Measurements from ENCODE around the gene TCF3.
"Not testable (repeated sequence)": the region's sequence is repeated elsewhere in the genome, so short reads cannot be mapped to it uniquely, and the experiment has no call there.

Gene TCF3

DNA sequence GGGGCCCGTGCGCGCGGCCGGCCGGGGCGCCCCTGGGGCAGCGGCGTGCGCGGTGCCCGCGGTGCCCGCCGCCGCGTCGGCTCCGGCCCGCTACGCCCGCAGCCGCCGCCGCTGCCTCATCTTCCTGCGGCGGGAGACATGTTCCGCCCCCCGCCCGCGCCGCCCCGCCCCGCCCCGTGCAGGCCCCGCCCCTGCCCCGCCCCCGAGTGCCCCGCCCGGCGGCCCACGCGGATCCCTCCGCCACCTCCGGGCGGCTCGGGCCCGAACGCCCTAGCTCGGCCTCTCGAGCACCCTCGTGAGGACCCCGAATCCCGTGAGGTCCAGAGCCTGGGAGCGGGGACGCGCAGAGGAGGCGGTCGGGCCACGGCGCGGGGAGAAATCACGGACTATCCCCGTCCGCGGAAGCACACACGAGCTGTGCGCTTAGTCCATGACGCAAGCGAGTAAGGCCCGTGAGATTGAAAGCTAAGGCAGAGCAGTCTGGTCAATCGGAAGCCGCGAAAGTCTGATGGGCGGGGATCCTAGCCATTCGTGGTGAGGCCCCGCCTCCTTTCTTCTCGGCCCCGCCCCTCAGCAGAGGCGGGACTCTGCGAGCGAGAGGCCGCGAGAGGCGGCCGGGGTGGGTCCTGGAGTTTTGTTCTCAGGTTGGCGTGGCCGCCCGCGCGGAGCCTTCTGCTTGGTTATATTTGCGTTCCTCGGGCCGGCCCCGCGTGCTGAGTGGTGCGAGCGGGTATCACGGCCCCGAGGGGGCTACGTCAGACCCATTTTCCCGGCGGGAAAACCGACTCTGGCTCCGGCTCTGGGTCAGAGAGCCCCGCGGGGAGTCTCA lies at the start of gene TCF3:
TSS of gene TCF3 (minus strand) at position 145 of the 829 bp plus-strand sequence. CDS start 2,367 bp downstream, outside the sequence.
- peak; percentile 94 for DNase-seq

DNA sequence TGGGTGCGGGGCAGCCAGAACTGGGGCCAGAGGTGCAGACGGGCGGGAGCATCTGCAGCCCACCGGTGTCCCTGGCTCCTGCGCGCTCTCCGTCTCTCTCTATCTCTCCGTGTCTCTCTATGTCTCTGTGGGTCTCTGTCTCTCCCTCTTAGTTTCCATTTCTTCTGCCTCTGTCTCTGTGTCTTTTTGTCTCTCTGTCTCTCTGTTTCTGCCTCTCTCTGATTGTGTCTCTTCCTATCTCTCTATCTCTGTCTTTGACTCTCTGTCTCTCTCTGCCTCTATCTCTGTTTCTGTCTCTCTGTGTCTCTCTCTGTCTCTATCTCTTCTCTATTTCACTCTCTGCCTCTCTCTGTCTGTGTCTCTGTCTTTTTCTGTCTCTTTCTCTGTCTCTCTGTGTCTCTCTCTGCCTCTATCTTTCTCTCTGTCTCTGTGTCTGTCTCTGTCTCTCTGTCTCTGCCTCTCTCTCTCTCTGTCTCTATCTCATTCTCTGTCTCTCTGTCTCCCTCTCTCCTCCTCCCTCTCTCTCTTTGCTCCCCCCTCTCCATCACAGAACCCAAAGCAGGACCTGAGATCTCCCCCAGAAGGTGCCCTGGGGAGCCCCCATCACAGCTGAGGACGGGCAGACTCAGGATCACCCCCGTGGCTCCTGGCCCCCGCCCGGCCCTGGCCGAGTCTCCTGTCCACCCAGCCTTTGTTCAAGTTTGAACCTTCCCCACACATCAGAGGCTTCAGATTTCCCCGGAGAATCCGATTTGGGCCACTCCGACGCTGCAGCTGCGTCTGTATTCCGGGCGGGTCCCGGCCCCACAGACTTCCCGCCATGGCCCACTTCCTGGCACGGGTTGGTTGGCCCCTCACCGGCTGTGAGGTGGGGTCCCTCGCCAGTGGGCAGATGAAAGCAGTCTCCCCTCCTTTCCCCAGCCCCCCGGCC lies 48.6 kb upstream of the TCF3 start:
- DNase-seq, result no peak

DNA sequence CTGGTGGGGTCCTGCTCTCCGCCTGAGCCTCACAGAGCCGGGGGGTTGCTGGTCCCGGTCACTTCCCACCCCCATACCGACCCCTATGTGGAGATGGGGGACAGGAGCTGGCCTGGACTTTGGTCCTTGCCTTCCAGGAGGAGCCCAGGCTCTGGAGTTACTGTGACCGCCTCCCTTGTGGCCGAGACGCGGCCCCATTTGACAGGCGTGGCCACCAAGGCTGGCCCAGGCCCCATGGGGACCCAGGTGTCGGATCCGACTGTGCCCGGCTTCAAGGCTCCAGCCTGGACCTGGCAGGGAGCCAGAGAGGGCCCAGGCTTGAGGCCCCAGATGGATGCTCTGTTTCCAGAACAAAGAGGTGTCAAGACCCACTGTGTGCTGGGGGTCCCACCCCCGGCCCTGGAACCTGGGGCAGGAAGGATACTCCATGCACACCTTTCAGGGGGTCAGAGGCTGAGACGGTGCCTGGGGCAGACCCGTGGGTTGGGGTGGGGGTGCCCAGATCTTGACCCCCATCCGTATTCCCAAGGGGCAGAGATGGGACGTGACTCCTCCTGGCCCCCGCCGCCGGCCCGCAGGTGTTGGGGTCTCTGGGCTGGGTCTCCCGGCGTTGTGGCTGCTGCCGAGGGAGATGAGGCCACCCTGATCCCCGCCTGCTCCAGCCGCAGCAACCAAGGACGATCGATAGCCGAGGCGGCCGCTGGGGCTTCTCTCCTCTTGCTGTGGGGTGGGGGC lies 47.8 kb upstream of the TCF3 start:
- DNase-seq, result no peak

DNA sequence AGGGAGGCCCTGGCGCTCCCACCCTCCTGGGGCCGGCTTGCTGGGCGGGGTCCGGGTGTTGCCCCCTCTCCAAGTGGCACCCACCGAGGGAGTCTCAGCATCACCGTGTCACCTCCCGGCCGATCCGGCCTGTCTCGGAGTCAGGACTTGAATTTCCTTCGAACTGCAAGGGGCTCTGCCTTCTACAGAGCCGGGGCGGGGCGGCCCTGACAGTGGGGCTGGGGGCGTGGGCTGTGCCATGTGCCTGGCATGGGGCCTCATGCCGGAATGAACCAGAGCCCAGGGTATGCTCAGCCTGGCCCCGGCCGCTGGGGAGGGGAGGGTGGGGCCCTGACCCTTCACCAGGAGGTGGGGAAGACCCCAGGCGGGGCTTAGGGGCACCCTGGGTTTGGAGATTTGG lies 47.0 kb upstream of the TCF3 start:
- no peak for DNase-seq

DNA sequence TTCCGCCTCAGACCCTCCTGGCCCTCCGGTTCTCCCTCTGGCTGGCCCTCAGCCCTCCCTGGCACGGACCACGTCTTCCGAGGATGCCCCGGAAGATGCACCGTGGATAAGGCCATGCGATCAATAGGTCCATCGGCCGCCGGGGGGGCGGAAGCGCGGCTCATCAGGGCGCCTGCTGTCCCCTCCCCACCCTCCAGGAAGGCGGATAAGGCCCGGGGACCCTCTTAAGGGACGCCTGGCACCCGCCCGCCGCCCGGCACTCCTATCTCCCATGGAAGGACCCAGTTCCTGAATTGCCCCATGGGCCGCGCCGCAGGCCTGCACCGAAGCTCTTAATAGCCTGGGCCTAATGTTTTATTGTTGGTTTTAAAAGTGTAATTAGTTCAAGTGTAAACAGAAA lies 46.2 kb upstream of the TCF3 start:
- DNase-seq, result no peak

DNA sequence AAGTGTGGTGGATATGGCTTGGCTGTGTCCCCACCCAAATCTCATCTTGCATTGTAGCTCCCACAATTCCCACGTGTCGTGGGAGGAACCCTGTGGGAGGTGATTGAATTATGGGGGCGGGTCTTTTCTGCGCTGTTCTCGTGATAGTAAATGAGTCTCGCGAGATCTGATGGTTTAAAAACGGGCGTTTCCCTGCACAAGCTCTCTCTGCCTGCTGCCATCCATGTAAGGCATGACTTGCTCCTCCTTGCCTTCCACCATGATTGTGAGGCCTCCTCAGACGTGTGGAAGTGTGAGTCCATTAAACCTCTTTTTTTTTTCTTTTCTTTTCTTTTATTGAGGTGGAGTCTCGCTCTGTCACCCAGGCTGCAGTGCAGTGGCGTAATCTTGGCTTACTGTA lies 43.1 kb upstream of the TCF3 start:
- DNase-seq, result not testable (repeated sequence)

DNA sequence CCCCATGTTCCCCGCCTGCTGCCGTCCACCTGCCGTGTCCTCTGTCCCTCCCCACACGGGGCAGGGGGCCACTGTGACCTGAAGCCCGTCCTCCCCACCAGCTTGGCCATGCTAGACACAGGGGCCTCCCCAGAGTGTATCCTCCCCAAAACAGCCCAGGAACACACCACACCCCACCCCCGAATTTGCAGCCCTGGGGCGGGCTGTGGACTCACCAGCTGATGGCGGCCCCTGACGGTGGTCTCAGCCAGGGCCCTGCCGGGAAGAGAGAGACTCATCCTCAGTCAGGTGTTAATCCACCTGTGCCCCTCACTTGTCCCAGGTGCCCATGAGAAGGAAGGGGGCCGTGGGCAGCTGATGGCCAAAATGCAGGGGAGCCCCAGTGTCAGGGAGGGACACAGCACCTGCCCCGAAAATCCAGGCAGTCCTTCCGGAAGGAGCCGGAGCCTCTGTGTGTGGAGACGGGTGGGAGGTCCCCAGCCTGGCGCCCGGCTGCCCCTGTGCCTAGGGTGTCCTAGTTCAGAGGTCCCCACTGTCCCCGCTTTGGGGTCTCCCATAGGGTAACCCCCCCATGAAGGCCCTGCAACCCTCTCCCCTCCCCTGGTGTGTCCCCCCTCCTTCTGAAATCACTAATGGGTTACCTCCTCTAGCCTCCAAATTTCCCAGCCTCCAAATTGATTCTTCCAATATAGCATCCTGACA lies 39.3 kb upstream of the TCF3 start:
- no peak for DNase-seq

DNA sequence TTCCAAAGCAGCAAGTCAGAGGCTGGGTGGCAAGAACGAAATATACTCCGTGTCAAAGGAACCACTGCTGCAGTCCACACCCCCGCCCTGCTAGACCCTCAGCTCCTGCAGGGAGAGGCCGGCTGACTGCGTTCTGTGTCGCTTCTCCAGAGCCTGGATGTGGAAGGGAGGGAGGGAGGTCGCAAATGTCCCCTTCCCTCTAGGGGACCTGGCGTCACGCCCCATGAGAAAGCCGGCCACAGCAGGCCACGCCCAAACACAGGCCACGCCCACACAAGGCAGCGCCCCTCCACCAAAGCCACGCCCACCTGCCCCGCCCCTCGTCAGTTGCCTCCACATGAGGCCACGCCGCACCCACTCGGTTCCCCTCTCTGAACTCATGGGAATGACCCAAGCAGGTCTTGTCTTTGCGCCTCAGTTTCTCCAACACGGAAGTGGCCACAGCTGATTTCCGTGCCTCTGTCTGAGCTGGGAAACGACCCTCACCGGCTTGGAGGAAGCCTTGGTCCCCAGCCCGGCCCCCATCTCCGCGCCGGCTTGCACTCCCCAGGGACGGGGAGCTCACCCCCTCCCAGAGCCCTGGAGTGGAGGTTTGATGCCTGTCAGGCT lies 38.4 kb upstream of the TCF3 start:
- no peak for DNase-seq

DNA sequence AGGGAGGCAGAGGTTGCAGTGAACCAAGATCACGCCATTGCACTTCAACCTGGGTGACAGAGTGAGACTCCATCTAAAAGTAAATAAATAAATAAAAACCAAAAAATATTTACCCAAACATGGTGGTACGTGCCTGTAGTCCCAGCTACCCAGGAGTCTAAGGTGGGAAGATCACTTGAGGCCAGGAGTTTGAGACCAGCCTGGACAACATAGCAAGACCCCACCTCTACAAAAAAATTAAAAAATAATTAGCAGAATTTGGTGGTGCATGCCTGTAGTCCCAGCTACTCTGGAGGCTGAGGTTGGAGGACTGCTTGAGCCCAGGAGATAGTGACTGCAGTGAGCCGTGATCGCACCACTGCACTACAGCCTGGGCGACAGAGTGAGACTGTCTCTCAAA lies 33.4 kb upstream of the TCF3 start:
- not testable (repeated sequence) for DNase-seq

DNA sequence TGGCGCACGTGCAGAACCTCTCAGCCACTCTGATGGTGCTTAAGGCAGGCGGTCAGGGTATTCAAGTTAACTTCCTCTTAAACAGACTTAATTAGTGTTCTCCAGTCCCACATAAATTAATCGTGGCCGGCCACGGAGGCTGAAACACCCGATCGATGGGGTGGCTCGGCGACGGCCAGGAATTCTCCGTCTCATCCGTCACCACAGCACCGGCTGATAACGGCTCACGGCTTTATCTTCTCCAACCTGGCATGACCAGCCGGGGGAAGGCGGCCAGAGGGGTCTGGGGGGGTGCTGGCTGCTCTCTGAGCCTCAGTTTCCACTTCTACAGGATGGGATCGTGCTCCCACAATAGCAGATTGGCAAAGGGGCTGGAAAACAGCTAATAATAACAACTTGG lies 32.6 kb upstream of the TCF3 start:
- no peak for DNase-seq

DNA sequence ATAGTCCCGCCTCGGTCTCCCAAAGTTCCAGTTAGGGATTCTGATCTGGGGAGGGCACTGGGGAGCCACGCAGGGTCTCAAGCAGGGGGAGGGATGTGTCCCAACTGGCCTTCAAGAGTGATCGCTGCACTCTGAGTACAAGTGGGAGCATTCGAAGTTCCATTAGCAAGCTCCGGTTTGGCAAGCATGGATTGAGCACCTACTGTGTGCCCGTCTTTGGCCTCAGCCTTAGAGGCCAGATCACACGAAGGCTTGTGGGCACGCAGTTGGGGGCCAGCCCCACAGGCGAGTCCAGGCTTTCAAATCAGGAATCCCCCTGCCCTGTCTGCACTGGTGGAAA lies 32.1 kb upstream of the TCF3 start:
- no peak for DNase-seq

DNA sequence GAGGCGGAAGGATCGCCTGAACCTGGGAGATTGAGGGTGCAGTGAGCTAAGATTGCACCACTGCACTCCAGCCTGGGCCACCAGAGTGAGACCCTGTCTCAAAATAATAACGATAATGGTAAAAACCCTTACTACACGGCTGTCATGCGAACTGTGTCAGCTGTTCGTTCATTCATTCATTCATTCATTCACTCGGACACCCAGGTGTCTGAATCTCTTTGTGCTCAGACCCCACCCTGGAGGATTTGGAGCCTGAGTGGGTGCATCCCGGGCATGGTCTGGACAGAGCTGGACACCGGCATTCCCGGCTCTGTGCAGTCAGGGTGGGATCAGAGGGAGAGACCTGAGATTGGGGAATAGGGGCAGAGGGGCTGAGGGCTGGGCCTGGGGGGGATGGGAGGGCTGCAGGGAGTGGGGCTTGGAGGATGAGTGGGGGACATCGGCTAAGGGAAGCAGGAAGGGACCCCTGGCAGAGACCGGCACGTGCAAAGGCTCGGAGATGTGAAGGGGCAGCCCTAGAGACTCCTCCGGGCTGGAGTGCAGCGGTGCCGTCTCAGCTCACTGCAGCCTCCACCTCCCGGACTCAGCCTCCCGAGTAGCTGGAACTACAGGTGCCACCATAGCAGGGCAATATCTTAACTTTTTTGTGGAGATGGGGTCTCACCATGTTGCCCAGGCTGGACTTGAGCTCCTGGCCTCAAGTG lies 31.6 kb upstream of the TCF3 start:
- DNase-seq, result no peak

DNA sequence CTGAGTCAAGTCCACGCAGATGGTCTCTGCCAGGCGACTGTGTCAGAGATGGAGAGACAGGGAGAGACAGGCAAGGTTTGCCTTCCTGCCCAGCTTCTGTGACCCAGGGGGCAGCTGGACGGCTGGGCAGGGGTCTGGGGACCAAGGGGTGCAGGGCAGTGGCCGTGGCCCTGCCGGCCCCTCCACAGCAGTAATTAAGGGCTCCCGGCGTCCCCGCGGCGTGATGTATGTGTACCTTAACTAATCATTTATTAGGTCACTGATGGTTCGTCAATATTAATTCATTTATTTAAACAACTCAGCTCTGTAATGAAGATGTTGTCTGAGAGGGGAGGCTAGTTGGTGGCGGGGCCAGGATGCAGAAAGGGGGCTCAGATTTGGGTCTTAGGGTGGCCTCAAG lies 28.6 kb upstream of the TCF3 start:
- no peak for DNase-seq

DNA sequence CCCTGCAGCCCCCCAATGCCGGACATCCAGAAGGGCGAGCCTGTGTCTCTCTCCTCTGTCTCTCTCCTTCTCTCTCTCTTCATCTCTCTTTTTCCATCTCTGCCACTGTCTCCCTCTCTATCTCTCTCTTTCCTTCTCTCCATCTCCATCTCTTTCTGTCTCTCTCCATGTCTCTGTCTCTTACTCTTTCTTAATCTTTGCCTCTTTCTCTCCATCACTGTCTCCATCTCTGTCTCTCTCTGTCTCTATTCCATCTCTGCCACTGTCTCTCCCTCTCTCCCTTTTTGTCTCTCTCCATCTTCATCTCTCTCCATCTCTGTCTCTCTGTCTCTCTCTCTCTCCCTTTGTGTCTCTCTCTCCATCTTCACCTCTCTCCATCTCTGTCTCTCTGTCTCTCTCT lies 25.7 kb upstream of the TCF3 start:
- DNase-seq, result no peak

DNA sequence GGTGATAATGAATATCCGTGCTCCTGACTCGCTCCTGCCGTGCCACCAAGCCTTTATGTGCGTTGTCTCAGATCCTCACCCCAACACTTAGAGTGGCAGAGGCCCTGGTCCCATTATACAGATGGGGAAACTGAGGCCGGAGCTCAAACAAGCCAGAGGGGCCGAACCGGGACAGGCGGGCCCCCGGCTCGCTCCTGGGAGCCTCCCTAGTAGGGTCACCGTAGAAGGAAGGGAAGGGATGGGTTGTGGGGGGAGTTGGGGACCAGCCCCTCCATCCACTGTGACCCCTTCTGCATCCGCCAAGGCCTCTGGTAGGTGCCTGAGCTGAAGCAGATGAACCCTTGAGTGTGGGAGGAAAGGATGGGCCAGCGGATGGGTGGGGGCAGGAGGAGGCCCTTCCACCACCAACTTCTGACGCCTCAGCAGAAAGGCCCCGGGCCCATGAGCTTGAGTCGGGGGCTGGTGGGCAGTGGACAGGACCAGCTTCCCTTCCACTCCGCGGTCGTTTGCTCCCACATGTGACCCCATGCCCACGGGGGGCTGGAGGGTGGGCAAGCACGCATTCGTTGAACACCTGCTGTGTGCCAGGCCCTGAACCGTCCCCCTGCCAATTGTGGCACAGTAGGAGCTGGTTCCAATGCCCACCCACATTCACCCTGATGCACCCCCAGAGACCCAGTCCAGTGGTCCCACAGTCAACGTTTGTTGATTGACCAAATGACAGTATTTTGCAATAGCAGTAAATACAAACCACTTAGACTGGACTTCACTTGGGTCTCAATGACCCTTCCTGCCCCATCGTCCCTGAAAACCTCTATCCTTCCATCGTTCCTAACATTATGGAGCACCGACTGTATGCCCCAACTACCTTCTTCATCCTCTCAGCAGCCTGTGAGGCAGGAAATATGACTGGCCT lies 24.2 kb upstream of the TCF3 start:
- DNase-seq, result no peak

DNA sequence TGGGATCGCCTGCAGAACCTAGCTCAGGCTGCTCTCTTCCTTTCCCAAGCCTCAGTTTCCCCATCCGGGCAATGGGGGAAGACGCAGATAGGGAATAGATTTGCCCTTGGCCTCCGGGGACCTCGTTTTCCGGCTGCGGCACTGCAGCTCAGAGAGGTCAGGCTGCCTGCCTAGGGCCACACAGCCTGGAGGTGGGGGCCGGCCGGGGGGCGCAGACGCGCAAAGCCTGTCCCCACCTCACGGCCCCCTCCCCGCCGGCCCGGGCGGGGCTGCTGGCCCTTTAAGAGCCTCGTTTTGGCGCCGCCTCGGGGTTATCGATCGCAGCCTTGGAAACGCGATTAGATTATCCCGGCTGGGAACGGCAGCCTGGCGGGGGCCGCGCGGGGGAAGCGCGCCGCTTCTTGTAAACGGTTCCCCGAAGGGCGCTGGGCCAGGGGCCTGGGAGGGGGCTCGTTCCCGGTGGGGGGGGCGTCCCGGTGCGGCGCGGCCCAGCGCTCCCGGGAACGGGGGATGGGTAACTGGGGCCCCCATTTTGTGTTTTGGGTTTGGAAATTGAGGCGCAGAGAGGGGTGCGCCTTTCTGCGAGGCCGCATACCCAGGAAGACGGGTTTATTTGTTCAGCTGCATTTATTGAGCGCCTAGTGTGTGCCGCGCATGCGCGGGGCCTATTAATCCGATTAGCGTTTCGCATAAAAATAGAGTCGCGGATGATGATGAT lies 23.4 kb upstream of the TCF3 start:
- no peak for DNase-seq

DNA sequence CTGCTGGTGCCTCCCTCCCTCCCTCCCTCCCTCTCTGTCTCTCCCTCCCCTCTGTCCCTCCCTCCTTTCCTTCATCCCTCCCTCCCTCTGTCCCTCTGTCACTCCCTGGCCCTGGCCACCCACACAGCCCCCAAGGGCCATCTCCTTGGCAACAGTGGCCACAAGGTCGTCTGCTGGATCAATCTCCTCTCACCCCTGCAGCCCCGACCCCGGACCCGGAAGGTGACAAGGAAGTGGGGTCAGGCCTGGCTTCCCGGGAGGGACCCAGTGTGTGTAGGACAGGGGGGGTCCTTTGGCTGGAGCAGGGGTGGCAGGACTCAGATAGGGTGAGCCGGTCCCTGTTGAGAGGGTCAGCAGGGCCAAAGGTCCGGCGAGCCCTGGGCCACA lies 21.9 kb upstream of the TCF3 start:
- no peak for DNase-seq

DNA sequence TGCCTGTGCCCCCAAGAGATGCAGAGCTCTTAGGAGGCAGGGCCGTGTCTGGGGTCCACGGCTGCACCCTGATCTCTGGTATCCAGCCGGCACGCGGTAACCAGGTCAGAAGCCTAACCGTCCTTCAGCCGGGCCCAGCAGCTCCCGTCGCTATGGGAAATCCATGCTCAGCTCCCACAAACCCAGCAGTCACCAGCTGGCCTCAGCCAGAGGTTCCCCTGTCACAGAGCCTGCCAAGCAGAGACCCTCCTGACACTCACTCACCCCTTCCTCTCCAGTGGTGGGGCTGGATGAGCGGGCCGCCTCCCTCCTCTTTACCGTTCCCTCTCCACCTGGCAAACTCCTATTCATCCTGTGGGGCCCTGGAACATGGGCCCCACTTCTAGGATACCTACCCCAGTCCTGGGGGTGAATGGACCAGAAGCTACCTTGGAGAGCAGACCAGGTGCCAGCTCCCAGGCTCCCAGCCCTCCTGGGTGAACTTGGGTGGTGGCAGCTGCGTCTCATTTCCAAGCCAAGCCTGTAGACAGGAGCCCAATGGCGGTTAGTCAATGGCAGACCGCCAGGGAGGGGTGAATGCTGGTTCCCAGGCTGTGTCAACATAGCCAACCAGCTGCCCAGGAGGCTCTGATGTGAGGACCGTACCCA lies 21.4 kb upstream of the TCF3 start:
- peak; percentile 67 for DNase-seq

Data from SHP77 treated with DMSO at 0.1 percent for 48 hours (cell line).